Globus pallidus (tissue), 1 donor: ENCODE results near the gene ZNRD2.

Experiments
- DNase-seq: peaks from one replicate; pipeline ENCODE4 v3.0.0-alpha.2; 2015; ENCODE audit warnings: low spot score

The ZNRD2 gene

GRCh38 chr11:65573391-65574079, 3.3 kb downstream of the ZNRD2 start:
- DNase-seq: no peak

GRCh38 chr11:65574109-65574810, 4.0 kb downstream of the ZNRD2 start:
- DNase-seq: peak; percentile 70

DNA sequence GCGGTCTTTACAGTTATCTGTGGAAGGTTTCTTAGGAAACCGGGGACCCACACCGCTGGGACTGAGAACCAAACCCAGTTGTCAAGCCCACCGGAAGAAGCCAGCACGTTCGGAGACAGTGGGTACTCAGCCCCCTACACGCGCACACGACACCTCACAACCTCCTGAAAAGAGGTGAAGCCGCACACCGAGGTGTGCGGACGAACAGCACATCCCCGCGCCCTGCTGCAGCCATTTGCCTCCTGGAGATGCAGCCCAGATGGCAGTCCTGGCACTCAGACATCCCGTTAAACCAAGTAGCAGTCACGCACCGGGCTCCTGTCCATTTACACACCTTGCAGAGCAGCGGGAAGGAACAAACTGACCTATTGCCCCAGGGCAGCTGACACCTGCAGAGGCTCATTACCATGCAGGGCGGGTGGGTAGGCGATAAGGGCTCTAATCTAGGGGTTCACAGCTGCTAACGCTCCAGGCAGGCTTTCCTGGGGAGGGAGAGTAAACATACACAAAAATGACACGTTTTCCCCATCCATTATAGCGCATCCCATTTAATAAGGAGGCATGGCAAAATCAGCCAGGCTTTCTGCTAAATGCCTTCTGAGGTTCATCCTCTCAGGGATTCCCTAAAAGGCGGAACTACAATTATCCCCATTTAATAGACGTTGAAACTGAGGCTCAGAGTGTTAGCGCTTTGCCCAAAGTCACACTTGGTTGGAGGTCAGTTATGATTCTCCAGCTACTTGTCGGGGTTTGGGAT, 4.7 kb downstream of the ZNRD2 start:
- DNase-seq: no peak

DNA sequence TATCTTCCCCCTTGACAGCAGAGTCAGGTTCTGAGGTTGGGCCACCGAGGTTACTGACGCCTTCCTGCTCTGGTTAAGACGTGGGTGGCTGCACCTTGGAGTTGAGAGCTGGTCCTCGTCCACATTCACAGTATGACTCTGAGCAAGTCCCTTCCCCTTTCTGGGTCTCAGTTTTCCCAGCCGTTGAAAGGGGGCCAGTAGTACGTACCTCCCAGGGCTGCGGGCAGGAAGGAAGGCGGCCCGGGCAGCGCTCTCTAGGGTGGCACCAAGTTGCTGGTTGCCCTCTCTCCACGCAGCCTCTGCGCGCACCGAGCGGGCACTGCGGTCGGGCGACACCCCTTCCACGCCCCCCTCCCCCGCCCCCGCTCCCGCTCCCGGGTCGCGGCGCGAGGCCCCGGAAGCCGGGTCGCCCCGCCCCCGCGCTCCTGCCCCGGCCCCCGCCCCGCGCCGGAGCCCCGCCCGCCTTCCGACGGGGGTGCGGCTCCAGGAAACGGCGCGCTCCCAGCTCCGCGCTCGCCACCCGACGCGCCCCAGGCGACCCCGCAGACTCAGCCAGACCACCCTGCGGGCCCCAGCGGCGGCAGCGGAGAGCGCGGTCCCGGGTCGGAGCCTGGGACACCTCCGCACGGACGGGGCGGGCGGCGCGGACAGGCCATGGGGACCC, 5.4 kb downstream of the ZNRD2 start, which contains the start of gene EHBP1L1:
EHBP1L1 (plus strand) TSS at position 486 of the 664 bp plus-strand sequence. CDS start 250 bp downstream, outside the sequence.
- DNase-seq: no peak

DNA sequence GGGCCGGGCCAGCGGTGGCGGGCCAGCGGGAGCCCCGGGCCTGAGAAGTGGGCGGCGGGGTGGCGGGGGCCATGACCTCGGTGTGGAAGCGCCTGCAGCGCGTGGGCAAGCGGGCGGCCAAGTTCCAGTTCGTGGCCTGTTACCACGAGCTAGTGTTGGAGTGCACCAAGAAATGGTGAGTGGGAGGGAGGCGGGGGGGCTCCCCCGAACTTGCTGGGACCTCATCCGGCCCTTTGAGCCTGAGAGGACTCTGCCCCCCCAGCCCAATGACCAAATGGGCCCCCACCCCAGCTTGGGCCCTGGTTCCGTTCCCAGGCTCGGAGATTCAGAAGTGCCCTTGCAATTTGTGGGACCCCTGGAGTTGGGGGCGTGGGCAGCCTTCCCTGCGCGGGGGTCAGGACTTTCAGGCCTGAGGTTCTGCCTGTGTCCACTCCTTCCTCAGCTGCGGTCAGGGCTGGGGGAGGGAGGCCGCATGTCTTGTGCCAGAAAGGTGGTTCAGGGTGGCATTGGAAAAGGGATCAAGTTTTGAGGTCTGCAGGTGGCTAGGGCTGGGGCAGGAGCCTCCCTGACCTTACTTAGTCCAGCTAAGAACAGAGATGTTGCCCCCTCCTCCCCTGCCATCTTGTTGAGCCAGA, 6.1 kb downstream of the ZNRD2 start:
- DNase-seq: no peak

GRCh38 chr11:65576867-65577755, 6.8 kb downstream of the ZNRD2 start:
- no peak for DNase-seq

GRCh38 chr11:65577756-65578109, 7.5 kb downstream of the ZNRD2 start:
- DNase-seq: no peak

DNA sequence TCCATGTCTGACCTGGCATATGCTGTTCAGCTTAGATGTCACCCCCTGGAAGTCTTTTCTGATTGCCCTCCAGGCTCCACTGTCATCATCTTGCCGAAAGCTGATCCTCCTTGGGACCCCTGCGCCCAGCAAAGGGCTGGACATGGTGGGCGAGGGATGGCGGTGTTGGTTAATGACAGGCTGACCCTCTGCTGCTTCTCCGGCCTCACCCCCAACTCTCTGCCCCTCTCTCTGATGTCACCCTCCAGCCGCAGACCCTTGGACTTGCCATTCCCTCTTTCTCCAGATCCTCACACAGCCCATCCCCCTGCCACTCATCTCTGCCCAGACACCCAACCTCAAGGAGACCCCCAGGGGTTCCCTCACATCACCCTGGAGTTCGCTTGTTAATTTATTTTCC, 7.9 kb downstream of the ZNRD2 start:
- DNase-seq: no peak

GRCh38 chr11:65578667-65579066, 8.4 kb downstream of the ZNRD2 start:
- DNase-seq: no peak

GRCh38 chr11:65579291-65579690, 9.0 kb downstream of the ZNRD2 start:
- DNase-seq: no peak

DNA sequence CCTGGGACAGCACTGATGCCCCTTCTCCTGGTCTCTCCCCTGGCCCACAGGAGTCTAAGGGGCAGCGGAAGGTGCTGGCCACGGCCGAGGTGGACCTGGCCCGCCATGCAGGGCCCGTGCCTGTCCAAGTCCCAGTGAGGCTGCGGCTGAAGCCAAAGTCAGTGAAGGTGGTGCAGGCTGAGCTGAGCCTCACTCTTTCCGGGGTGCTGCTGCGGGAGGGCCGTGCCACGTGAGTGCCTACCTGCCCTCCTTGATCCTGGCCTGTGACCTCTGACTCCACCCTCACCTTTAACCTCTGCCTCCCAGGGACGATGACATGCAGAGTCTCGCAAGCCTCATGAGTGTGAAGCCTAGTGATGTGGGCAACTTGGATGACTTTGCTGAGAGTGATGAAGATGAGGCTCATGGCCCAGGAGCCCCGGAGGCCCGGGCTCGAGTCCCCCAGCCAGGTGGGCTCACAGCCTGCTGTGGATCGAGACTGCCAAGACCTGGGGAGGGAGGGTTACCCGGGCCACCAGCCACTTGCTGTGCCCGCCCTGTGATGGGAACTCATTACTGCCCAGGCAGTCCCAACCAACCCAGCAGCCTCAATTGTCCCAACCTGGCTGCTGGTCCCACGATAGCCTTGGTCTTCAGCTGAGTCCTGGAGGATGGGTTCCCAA, 9.9 kb downstream of the ZNRD2 start:
- no peak for DNase-seq

DNA sequence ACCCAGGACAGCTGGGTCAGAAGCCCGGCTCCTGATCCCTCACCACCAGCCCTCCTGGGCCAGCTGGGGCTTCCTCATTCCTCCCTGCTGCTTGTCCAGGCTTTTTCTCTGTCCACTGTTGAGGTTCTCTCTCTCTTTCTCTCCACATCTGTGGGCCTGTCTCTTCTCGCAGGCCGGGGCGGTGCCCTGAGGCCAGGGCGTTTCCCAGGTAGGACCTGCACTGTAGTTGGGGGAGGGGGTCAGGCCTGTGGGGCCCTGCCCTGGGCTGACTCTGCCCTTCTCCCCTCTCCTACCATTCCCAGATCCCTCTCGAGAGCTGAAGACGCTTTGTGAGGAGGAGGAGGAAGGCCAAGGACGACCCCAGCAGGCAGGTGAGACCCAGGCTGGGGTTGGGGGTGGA, 10.5 kb downstream of the ZNRD2 start:
- DNase-seq: no peak

GRCh38 chr11:65581928-65582327, 11.7 kb downstream of the ZNRD2 start:
- DNase-seq: no peak

DNA sequence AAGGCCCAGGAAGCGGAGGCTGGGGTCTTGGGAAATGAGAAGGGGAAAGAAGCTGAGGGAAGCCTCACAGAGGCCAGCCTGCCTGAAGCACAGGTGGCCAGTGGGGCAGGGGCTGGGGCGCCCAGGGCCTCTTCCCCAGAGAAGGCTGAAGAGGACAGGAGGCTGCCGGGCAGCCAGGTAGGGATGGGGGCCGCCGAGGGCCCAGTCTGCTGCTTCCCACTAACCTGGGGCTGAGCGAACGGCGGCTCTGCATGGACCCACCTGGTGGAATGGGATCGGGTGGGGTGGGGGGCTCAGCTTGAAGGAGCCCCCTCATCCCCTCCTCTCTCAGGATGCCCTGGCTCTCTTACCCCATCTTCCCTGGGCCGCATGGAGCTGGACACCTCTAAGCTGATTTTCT, 13.3 kb downstream of the ZNRD2 start:
- no peak for DNase-seq

DNA sequence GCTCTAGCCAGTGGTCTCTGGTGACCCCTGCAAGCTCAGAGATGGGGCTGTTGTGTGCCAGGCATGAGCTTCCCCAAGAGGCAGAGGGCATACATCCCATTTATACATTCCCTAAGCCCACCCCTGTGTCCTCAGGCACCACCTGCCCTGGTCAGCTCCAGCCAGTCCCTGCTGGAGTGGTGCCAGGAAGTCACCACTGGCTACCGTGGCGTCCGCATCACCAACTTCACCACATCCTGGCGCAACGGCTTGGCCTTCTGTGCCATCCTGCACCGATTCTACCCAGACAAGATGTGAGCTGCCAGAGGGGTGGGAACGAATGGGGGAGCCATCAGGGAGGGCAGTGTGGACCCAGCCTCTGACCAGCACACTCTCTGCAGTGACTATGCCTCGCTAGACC, 13.8 kb downstream of the ZNRD2 start:
- DNase-seq: no peak

- no peak for DNase-seq
Measured at GRCh38 chr11:65584723-65585171, 14.5 kb downstream of the ZNRD2 start.

DNA sequence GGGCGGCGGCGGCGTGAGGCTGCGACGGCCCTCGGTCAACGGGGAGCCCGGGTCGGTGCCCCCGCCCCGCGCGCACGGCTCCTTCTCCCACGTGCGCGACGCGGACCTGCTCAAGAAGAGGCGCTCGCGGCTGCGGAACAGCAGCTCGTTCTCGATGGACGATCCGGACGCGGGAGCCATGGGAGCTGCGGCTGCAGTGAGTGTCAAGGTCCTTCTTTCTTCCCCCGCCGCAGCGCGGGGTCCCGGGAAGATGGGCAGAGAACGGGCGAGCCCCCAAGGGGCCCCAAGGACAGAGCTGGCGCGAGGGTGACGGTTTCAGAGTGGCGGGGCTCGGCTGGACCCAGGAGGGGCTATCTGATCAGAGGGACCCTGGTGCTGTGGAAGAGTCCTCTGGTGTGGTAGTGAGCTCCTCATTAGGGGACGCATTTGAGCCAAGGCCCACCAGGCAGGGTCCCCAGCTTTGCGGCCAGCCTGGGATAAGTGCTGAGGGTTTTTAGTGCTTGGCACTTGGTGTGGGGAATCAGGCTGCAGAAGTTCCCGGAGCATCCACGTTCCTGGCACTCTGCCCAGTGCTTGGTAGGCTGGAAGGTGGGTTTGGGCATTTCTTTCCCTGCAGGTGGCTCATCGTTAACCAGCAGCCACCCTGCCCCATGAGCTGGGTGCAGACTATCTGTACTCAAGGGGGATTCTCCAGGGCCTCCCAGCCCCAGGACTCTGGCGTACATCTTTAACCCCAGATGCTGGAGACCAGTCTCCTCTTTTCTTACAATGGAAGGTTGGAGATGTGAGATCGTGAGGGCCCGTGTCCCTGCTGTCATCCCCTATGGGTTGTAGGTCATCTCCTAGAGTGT, 15.3 kb downstream of the ZNRD2 start:
- DNase-seq: no peak

DNA sequence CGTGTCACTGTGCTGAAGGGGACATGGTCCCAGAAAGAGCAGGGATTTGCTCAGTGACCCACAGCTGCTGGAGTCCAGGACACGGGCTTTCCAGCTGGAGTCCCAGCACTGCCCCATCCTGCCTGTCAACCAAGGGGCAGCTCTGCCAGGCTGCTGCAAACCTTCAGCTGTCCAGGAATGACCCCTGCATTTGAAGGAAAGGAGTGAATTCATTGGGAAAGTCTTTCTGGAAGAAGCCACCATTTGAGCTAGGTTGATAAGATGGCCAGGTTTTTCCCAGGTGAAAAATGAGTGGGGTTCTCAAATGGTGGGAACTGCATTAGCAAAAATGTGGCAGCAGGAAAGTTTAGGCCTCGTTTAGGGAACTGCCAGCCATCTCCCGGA, 16.0 kb downstream of the ZNRD2 start:
- no peak for DNase-seq

DNA sequence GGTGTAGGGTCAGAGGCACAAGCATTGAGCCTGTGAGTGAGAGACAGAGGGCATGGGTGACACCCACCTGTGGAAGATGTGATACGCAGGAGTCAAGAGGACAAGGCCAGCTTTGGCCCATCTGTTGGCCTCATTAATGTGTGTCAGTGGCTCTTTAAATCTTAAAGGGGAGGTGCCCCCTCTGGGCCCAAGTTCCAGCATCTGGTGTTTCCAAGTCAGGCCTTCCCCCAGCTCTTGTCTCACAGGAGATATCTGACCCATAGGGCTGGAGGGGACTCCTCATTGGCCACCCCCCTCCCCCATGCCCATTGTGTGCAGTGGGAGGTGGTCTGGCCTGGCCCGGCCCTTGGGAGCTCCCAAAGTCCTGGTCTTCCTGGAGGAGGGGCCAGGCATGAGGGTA, 16.4 kb downstream of the ZNRD2 start:
- no peak for DNase-seq
